Caco-2 (cell line): ENCODE data around the gene NKG7. TPM values are rescaled to one million over a fixed set of nuclear protein-coding genes. Genes with fewer than 3 reads are reported as not detected.

Experiments
- BruUV-seq: library from RNA; stranded (reverse); fragments of 400-500 nt; replicated peaks from 2 replicates; lab custom pipeline; 2021; lab: Mats Ljungman, UMichigan
- CTCF ChIA-PET: fragments of 300-600 bp; sonication (Branson Sonifier 250); formaldehyde crosslinking; loops from one replicate; lab custom pipeline; 2022; ENCODE audit warnings: antibody characterized with exemption; lab: Charles Lee
- POLR2A ChIA-PET: fragments of 300-600 bp; sonication (Branson Sonifier 250); formaldehyde crosslinking; loops from one replicate; lab custom pipeline; 2022; ENCODE audit warnings: antibody characterized with exemption; lab: Charles Lee
- DNase-seq, 2 experiments: peaks; one replicate each; pipeline versions ENCODE4 v3.0.0 to v3.0.0-alpha.2; 2020 to 2022
- H3K27me3 ChIP-seq: replicated peaks from 2 replicates; pipeline ENCODE4 v1.6.0; 2011; ENCODE audit warnings: low read length; ENCODE audit not compliant: control insufficient read depth, insufficient read depth
- H3K36me3 ChIP-seq: 2 replicates; pipeline ENCODE4 v1.5.1; 2011; ENCODE audit warnings: low read length; ENCODE audit not compliant: control insufficient read depth, insufficient read depth
- H3K4me1 ChIP-seq: fragments of 250-450 bp; sonication (Bioruptor Pico); 2 replicates; pipeline ENCODE4 v1.5.1; 2020; ENCODE audit warnings: mild to moderate bottlenecking
- H3K4me3 ChIP-seq: 2 replicates; pipeline ENCODE4 v1.5.1; 2011; ENCODE audit warnings: low read depth, mild to moderate bottlenecking, control low read depth, low read length
- H3K9me3 ChIP-seq: fragments of 250-450 bp; sonication (Bioruptor Pico); 2 replicates; pipeline ENCODE4 v1.5.1; 2020; ENCODE audit warnings: mild to moderate bottlenecking, moderate library complexity
- H3K27ac Mint-ChIP-seq: one replicate; pipeline ENCODE4 v1.8.0; 2022; ENCODE audit warnings: mixed read lengths; ENCODE audit not compliant: unreplicated experiment
- H3K27me3 Mint-ChIP-seq: one replicate; pipeline ENCODE4 v1.8.0; 2022; ENCODE audit warnings: mixed read lengths; ENCODE audit not compliant: insufficient read depth, unreplicated experiment
- H3K36me3 Mint-ChIP-seq: one replicate; pipeline ENCODE4 v1.8.0; 2022; ENCODE audit warnings: mild to moderate bottlenecking, mixed read lengths; ENCODE audit not compliant: insufficient read depth, unreplicated experiment
- H3K4me1 Mint-ChIP-seq: one replicate; pipeline ENCODE4 v1.8.0; 2022; ENCODE audit warnings: low read depth, mixed read lengths; ENCODE audit not compliant: unreplicated experiment
- H3K4me3 Mint-ChIP-seq: one replicate; pipeline ENCODE4 v1.8.0; 2022; ENCODE audit warnings: mild to moderate bottlenecking, moderate library complexity, mixed read lengths; ENCODE audit not compliant: unreplicated experiment
- H3K9me3 Mint-ChIP-seq: one replicate; pipeline ENCODE4 v1.8.0; 2022; ENCODE audit warnings: mixed read lengths; ENCODE audit not compliant: unreplicated experiment
- CTCF ChIP-seq, 2 experiments: fragments of 200-600 bp in 1 of 2; IDR thresholded peaks; 1 replicate in 1 of 2; 2 replicates in 1 of 2; pipeline versions ENCODE4 v1.5.1 to v1.8.0; 2011 to 2022; ENCODE audit warnings: antibody characterized with exemption in 1 of 2, control low read depth in 1 of 2, inconsistent platforms in 1 of 2, low read depth in 1 of 2, low read length in 1 of 2, mild to moderate bottlenecking in 1 of 2, moderate library complexity in 1 of 2; ENCODE audit not compliant: insufficient read depth in 1 of 2, severe bottlenecking in 1 of 2, unreplicated experiment in 1 of 2
- intact Hi-C: fragments of 100-400 bp; cut with micrococcal nuclease; formaldehyde crosslinking; loops from one replicate; pipeline ENCODE4 v1.10.0; 2022; ENCODE audit not compliant: unreplicated experiment
- total RNA-seq: library from RNA; stranded (reverse); gene quantifications from 2 replicates; pipeline ENCODE4 v1.2.3, GENCODE V29; 2022

The NKG7 gene
- total RNA-seq, 1 experiment from 2014 or later: not detected

- Histone ChIP-seq H3K4me1 (no peaks in the 10 kb centered on the region), H3K36me3 (no peaks in the 10 kb centered on the region), H3K9me3 (no peaks in the 10 kb centered on the region), H3K4me3 (no peak overlapping the region), H3K27me3 (no peaks in the 10 kb centered on the region)
- H3K27me3 Mint-ChIP-seq: peaks cover 21% of the 10 kb centered on the region
- no peak for TF ChIP-seq CTCF (IDR thresholded peaks at IDR 0.05; ENCODE audit: insufficient read depth in 1 of 2, low read depth in 1 of 2, low read length in 1 of 2, severe bottlenecking in 1 of 2, unreplicated experiment in 1 of 2)
- POLR2A ChIA-PET: no interaction called here
- BruUV-seq: no TSS peak
- no peak for DNase-seq
- H3K4me1 Mint-ChIP-seq: no peaks in the 10 kb centered on the region
- intact Hi-C loops: no loop called here
- no peak overlapping the region for H3K27ac Mint-ChIP-seq
- H3K4me3 Mint-ChIP-seq: no peak overlapping the region
- H3K36me3 Mint-ChIP-seq: no peaks in the 10 kb centered on the region
- CTCF ChIA-PET: no interaction called here
- H3K9me3 Mint-ChIP-seq: no peaks in the 10 kb centered on the region
Measured at GRCh38 chr19:51326216-51327065, 46.0 kb downstream of the NKG7 start.

GRCh38 chr19:51325161-51325976 is 47.1 kb downstream of the NKG7 start:
- peaks cover 23% of the 10 kb centered on the region for H3K27me3 Mint-ChIP-seq
- no peak overlapping the region for H3K27ac Mint-ChIP-seq
- H3K36me3 Mint-ChIP-seq: no peaks in the 10 kb centered on the region
- no peaks in the 10 kb centered on the region for H3K9me3 ChIP-seq
- H3K36me3 ChIP-seq: no peaks in the 10 kb centered on the region
- H3K9me3 Mint-ChIP-seq: no peaks in the 10 kb centered on the region
- no peaks in the 10 kb centered on the region for H3K27me3 ChIP-seq
- no peak for DNase-seq
- no peak for TF ChIP-seq CTCF (IDR thresholded peaks at IDR 0.05; ENCODE audit: insufficient read depth in 1 of 2, low read depth in 1 of 2, low read length in 1 of 2, severe bottlenecking in 1 of 2, unreplicated experiment in 1 of 2)
- H3K4me1 Mint-ChIP-seq: no peaks in the 10 kb centered on the region
- BruUV-seq: no TSS peak
- ChIA-PET POLR2A (no interaction called here), CTCF (no interaction called here)
- intact Hi-C loops: no loop called here
- no peaks in the 10 kb centered on the region for H3K4me1 ChIP-seq
- H3K4me3 Mint-ChIP-seq: no peak overlapping the region
- no peak overlapping the region for H3K4me3 ChIP-seq

- Mint-ChIP-seq H3K27ac (no peak overlapping the region), H3K4me1 (no peaks in the 10 kb centered on the region), H3K9me3 (no peaks in the 10 kb centered on the region), H3K36me3 (no peaks in the 10 kb centered on the region), H3K27me3 (peaks cover 23% of the 10 kb centered on the region), H3K4me3 (no peak overlapping the region)
- Histone ChIP-seq H3K4me1 (no peaks in the 10 kb centered on the region), H3K9me3 (no peaks in the 10 kb centered on the region), H3K4me3 (no peak overlapping the region), H3K27me3 (no peaks in the 10 kb centered on the region), H3K36me3 (no peaks in the 10 kb centered on the region)
- no TSS peak for BruUV-seq
- no peak for TF ChIP-seq CTCF (IDR thresholded peaks at IDR 0.05; ENCODE audit: insufficient read depth in 1 of 2, low read depth in 1 of 2, low read length in 1 of 2, severe bottlenecking in 1 of 2, unreplicated experiment in 1 of 2)
- ChIA-PET CTCF (no interaction called here), POLR2A (no interaction called here)
- no peak for DNase-seq
- intact Hi-C loops: no loop called here
Measured at GRCh38 chr19:51324167-51324481, 48.3 kb downstream of the NKG7 start.
